HCT116 (cell line): ENCODE results near the gene HTRA3. TPM values are rescaled to one million over a fixed set of nuclear protein-coding genes. Genes with fewer than 3 reads are reported as not detected.

Experiments used
- ATAC-seq: fragments of 200-7000 bp; cut with Tn5 transposase; 2 replicates; pipeline ENCODE4 v1.9.1; 2020; ENCODE audit warnings: mild to moderate bottlenecking, moderate library complexity
- BruUV-seq: library from RNA; stranded (reverse); fragments of 400-500 nt; replicated peaks from 2 replicates; lab custom pipeline; 2021; lab: Mats Ljungman, UMichigan
- CTCF ChIA-PET: fragments of 300-600 bp; sonication (Branson Sonifier 250); formaldehyde crosslinking; loops from one replicate; lab custom pipeline; 2021; ENCODE audit warnings: antibody characterized with exemption; lab: Charles Lee
- POLR2A ChIA-PET: fragments of 300-600, 350-600 bp; sonication (Branson Sonifier 250); formaldehyde crosslinking; loops from one replicate; lab custom pipeline; 2021; ENCODE audit warnings: antibody characterized with exemption; lab: Charles Lee
- RAD21 ChIA-PET, 2 experiments: fragments of 300-600 bp; sonication (Branson Sonifier 250); formaldehyde crosslinking; loops; one replicate each; lab custom pipeline; 2023; ENCODE audit warnings: low total read pairs in 2 of 2; ENCODE audit not compliant: uncharacterized antibody in 2 of 2, unreplicated experiment in 2 of 2, low non-redundant PET in 1 of 2; lab: Charles Lee
- DNase-seq: peaks from one replicate; pipeline ENCODE4 v3.0.0-alpha.2; 2010; ENCODE audit warnings: low read depth, low spot score
- H2AFZ ChIP-seq: fragments of 200-600 bp; shearing (Covaris generic), sonication (generic); 2 replicates; pipeline ENCODE4 v1.6.1; 2017; ENCODE audit warnings: low read depth, mixed run types, mixed read lengths, antibody characterized with exemption, low read length; ENCODE audit not compliant: poor library complexity, severe bottlenecking
- H3K27ac ChIP-seq: 2 replicates; pipeline ENCODE4 v1.5.1; 2012; ENCODE audit warnings: low read depth, low read length
- H3K27me3 ChIP-seq: fragments of 200-600 bp; sonication (generic); 2 replicates; pipeline ENCODE4 v1.6.1; 2016; ENCODE audit warnings: mixed run types, low read length, mixed read lengths; ENCODE audit not compliant: insufficient read depth
- H3K36me3 ChIP-seq, 2 experiments: fragments of 200-500 bp in 1 of 2; fragments of 200-600 bp in 1 of 2; sonication (Bioruptor generic) in 1 of 2; sonication (generic) in 1 of 2; 2 replicates each; pipeline versions ENCODE4 v1.5.1 to v1.6.1; 2014 to 2016; ENCODE audit warnings: low read length in 2 of 2, inconsistent platforms in 1 of 2, mixed read lengths in 1 of 2, mixed run types in 1 of 2; ENCODE audit not compliant: insufficient read depth in 2 of 2, control insufficient read depth in 1 of 2
- H3K4me1 ChIP-seq, 2 experiments: fragments of 200-600 bp in 1 of 2; sonication (generic) in 1 of 2; 2 replicates each; pipeline versions ENCODE4 v1.5.1 to v1.6.1; 2012 to 2017; ENCODE audit warnings: low read length in 2 of 2, inconsistent platforms in 1 of 2, mild to moderate bottlenecking in 1 of 2, mixed read lengths in 1 of 2, mixed run types in 1 of 2, moderate library complexity in 1 of 2; ENCODE audit not compliant: insufficient read depth in 2 of 2, control insufficient read depth in 1 of 2
- H3K4me2 ChIP-seq: fragments of 200-600 bp; sonication (generic); 2 replicates; pipeline ENCODE4 v1.6.1; 2017; ENCODE audit warnings: mixed run types, low read length, mixed read lengths
- H3K4me3 ChIP-seq, 2 experiments: fragments of 200-600 bp in 1 of 2; sonication (generic) in 1 of 2; replicated peaks in 1 of 2; 2 replicates each; pipeline ENCODE4 v1.5.1; 2011 to 2016; ENCODE audit warnings: low read length in 2 of 2, control low read depth in 1 of 2, low read depth in 1 of 2, mild to moderate bottlenecking in 1 of 2, mixed read lengths in 1 of 2, mixed run types in 1 of 2
- H3K79me2 ChIP-seq: fragments of 200-600 bp; sonication (generic); 2 replicates; pipeline ENCODE4 v1.6.1; 2017; ENCODE audit warnings: mild to moderate bottlenecking, mixed run types, low read length, moderate library complexity, mixed read lengths; ENCODE audit not compliant: insufficient read depth
- H3K9ac ChIP-seq: fragments of 200-600 bp; sonication (generic); 2 replicates; pipeline ENCODE4 v1.6.1; 2016; ENCODE audit warnings: low read length, mixed read lengths
- H3K9me2 ChIP-seq: fragments of 200-600 bp; sonication (generic), shearing (Covaris generic); 2 replicates; pipeline ENCODE4 v1.6.1; 2017; ENCODE audit warnings: mixed run types, mild to moderate bottlenecking, moderate library complexity; ENCODE audit not compliant: insufficient read depth
- H3K9me3 ChIP-seq, 2 experiments: fragments of 200-500 bp in 1 of 2; fragments of 200-600 bp in 1 of 2; sonication (Bioruptor generic) in 1 of 2; sonication (generic) in 1 of 2; 2 replicates each; pipeline ENCODE4 v1.6.1; 2014 to 2017; ENCODE audit warnings: low read length in 2 of 2, mixed read lengths in 2 of 2, inconsistent platforms in 1 of 2, low read depth in 1 of 2, mild to moderate bottlenecking in 1 of 2, mixed run types in 1 of 2, moderate library complexity in 1 of 2; ENCODE audit not compliant: control insufficient read depth in 1 of 2, insufficient read depth in 1 of 2
- H4K20me1 ChIP-seq: fragments of 200-600 bp; sonication (generic), shearing (Covaris generic); 2 replicates; pipeline ENCODE4 v1.6.1; 2017; ENCODE audit warnings: mixed run types, mild to moderate bottlenecking, moderate library complexity; ENCODE audit not compliant: insufficient read depth
- CEBPB ChIP-seq: IDR thresholded peaks from 2 replicates; pipeline ENCODE4 v1.6.1; 2012; ENCODE audit warnings: low read depth
- EGR1 ChIP-seq: IDR thresholded peaks from 2 replicates; pipeline ENCODE4 v1.6.1; 2012; ENCODE audit warnings: low read depth
- ELF1 ChIP-seq: IDR thresholded peaks from 2 replicates; pipeline ENCODE4 v1.6.1; 2012; ENCODE audit warnings: low read depth, borderline replicate concordance
- EZH2phosphoT487 ChIP-seq: fragments of 200-600 bp; IDR thresholded peaks from 2 replicates; pipeline ENCODE4 v1.6.1; 2018; ENCODE audit warnings: antibody characterized with exemption, borderline replicate concordance
- FOSL1 ChIP-seq: IDR thresholded peaks from 2 replicates; pipeline ENCODE4 v1.6.1; 2012; ENCODE audit warnings: low read depth
- POLR2A ChIP-seq: IDR thresholded peaks from 2 replicates; pipeline ENCODE4 v1.7.0; 2011; ENCODE audit warnings: borderline replicate concordance; ENCODE audit not compliant: insufficient read depth, insufficient read length; ENCODE audit errors: extremely low read depth
- SIN3A ChIP-seq: IDR thresholded peaks from 2 replicates; pipeline ENCODE4 v1.6.1; 2012; ENCODE audit warnings: low read depth
- SP1 ChIP-seq: IDR thresholded peaks from 2 replicates; pipeline ENCODE4 v1.6.1; 2012; ENCODE audit warnings: low read depth
- ZBTB33 ChIP-seq: IDR thresholded peaks from 2 replicates; pipeline ENCODE4 v1.6.1; 2011; ENCODE audit warnings: mild to moderate bottlenecking, low read length, moderate library complexity; ENCODE audit not compliant: insufficient replicate concordance; ENCODE audit errors: extremely low read depth
- ZFX ChIP-seq: fragments of 450-650 bp; IDR thresholded peaks from 2 replicates; pipeline ENCODE4 v1.6.1; 2017
- ZNF274 ChIP-seq: fragments of 200-500 bp; sonication (Bioruptor generic); IDR thresholded peaks from 2 replicates; pipeline ENCODE4 v1.6.1; 2014; ENCODE audit warnings: mild to moderate bottlenecking, low read depth, low read length, inconsistent platforms
- intact Hi-C: fragments of 100-400 bp; cut with micrococcal nuclease; formaldehyde crosslinking; loops from 2 replicates; pipeline ENCODE4 v1.10.0; 2022
- total RNA-seq: library from RNA; stranded (reverse); gene quantifications from one replicate; pipeline ENCODE4 v1.2.1, GENCODE V29; 2021; ENCODE audit not compliant: unreplicated experiment
- TF ChIP-seq, protein P1 (sequence below), 3 experiments: fragments of 200-600 bp in 1 of 3; sonication (generic) in 1 of 3; IDR thresholded peaks in 2 of 3; conservative IDR thresholded peaks in 1 of 3; 2 replicates each; pipeline ENCODE4 v1.5.1; 2012 to 2017; ENCODE audit warnings: low read depth in 2 of 3, low read length in 2 of 3, antibody characterized with exemption in 1 of 3, borderline replicate concordance in 1 of 3, control low read depth in 1 of 3, mild to moderate bottlenecking in 1 of 3, mixed read lengths in 1 of 3, mixed run types in 1 of 3, moderate library complexity in 1 of 3; ENCODE audit not compliant: insufficient read depth in 1 of 3

HTRA3 gene
- total RNA-seq, 1 experiment from 2014 or later, result not detected

GRCh38 chr4:8326206-8326605 is 56.7 kb downstream of the HTRA3 start:
- no peaks in the 10 kb centered on the region for H3K9me2 ChIP-seq
- intact Hi-C loops, result no loop called here
- H3K4me3 ChIP-seq, result no peak overlapping the region
- no peak overlapping the region for H3K4me2 ChIP-seq
- no peaks in the 10 kb centered on the region for H3K4me1 ChIP-seq
- no peak for TF ChIP-seq FOSL1
- TF ChIP-seq ZNF274, result no peak
- TF ChIP-seq ZBTB33, result no peak
- TF ChIP-seq SIN3A, result no peak
- no peak for TF ChIP-seq ELF1
- TF ChIP-seq CEBPB, result no peak
- TF ChIP-seq SP1, result no peak
- TF ChIP-seq, protein P1, sequence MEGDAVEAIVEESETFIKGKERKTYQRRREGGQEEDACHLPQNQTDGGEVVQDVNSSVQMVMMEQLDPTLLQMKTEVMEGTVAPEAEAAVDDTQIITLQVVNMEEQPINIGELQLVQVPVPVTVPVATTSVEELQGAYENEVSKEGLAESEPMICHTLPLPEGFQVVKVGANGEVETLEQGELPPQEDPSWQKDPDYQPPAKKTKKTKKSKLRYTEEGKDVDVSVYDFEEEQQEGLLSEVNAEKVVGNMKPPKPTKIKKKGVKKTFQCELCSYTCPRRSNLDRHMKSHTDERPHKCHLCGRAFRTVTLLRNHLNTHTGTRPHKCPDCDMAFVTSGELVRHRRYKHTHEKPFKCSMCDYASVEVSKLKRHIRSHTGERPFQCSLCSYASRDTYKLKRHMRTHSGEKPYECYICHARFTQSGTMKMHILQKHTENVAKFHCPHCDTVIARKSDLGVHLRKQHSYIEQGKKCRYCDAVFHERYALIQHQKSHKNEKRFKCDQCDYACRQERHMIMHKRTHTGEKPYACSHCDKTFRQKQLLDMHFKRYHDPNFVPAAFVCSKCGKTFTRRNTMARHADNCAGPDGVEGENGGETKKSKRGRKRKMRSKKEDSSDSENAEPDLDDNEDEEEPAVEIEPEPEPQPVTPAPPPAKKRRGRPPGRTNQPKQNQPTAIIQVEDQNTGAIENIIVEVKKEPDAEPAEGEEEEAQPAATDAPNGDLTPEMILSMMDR (IDR thresholded peaks at IDR 0.05 in 2 of 3, conservative IDR thresholded peaks at IDR 0.05 in 1 of 3; ENCODE audit: borderline replicate concordance in 1 of 3, insufficient read depth in 1 of 3, low read depth in 2 of 3, low read length in 2 of 3), result no peak
- TF ChIP-seq EGR1, result no peak
- no peak for TF ChIP-seq ZFX
- no peak for TF ChIP-seq POLR2A
- no peak for TF ChIP-seq EZH2phosphoT487
- ChIA-PET RAD21 (no interaction called here), POLR2A (no interaction called here), CTCF (no interaction called here)
- H3K27ac ChIP-seq, result no peak overlapping the region
- no peaks in the 10 kb centered on the region for H3K36me3 ChIP-seq
- BruUV-seq, result no TSS peak
- no peaks in the 10 kb centered on the region for H3K9me3 ChIP-seq
- no peak overlapping the region for H2AFZ ChIP-seq
- no peaks in the 10 kb centered on the region for H3K79me2 ChIP-seq
- DNase-seq (no peak), ATAC-seq (no peak)
- H3K27me3 ChIP-seq, result no peaks in the 10 kb centered on the region
- H3K9ac ChIP-seq, result no peak overlapping the region
- H4K20me1 ChIP-seq, result no peaks in the 10 kb centered on the region
